WTC11 (cell line): ENCODE data around the gene SRGAP1. TPM values are rescaled to one million over a fixed set of nuclear protein-coding genes. Genes with fewer than 3 reads are reported as not detected.

Experiments
- ATAC-seq: fragments of 200-7000 bp; cut with Tn5 transposase; 2 replicates; pipeline ENCODE4 v1.10.0; 2021; ENCODE audit warnings: mild to moderate bottlenecking, moderate library complexity
- CTCF ChIA-PET: fragments of 300-600 bp; sonication (Branson Sonifier 250); formaldehyde crosslinking; loops from one replicate; lab custom pipeline; 2021; ENCODE audit warnings: antibody characterized with exemption; lab: Charles Lee
- POLR2A ChIA-PET: fragments of 350-600 bp; sonication (Branson Sonifier 250); formaldehyde crosslinking; loops from one replicate; lab custom pipeline; 2021; ENCODE audit warnings: antibody characterized with exemption; lab: Charles Lee
- DNase-seq: peaks from one replicate; pipeline ENCODE4 v3.0.0; 2021; ENCODE audit warnings: low spot score
- H3K27ac Mint-ChIP-seq: 2 replicates; pipeline ENCODE4 v1.8.0; 2021; ENCODE audit warnings: mixed read lengths
- H3K27me3 Mint-ChIP-seq: 2 replicates; pipeline ENCODE4 v1.8.0; 2021; ENCODE audit warnings: low read depth, mild to moderate bottlenecking, moderate library complexity, mixed read lengths
- H3K36me3 Mint-ChIP-seq: 2 replicates; pipeline ENCODE4 v1.8.0; 2021; ENCODE audit warnings: mixed read lengths
- H3K4me1 Mint-ChIP-seq: 2 replicates; pipeline ENCODE4 v1.8.0; 2022; ENCODE audit warnings: mixed read lengths
- H3K4me3 Mint-ChIP-seq: 2 replicates; pipeline ENCODE4 v1.8.0; 2021; ENCODE audit warnings: mild to moderate bottlenecking, moderate library complexity, mixed read lengths
- H3K9me3 Mint-ChIP-seq: 2 replicates; pipeline ENCODE4 v1.8.0; 2021; ENCODE audit warnings: mixed read lengths
- CREM ChIP-seq: sonication (generic); formaldehyde crosslinking; IDR thresholded peaks from 2 replicates; pipeline ENCODE4 v1.8.1; 2022; ENCODE audit warnings: mild to moderate bottlenecking, missing genetic modification reagents, moderate library complexity
- EMX1 ChIP-seq: fragments of 250-450 bp; sonication (Bioruptor Pico); IDR thresholded peaks from 2 replicates; pipeline ENCODE4 v1.8.0; 2021; ENCODE audit warnings: mild to moderate bottlenecking
- FOXK1 ChIP-seq: sonication (generic); formaldehyde crosslinking; IDR thresholded peaks from 2 replicates; pipeline ENCODE4 v1.8.0; 2022; ENCODE audit warnings: mild to moderate bottlenecking, moderate library complexity, missing genetic modification reagents
- FOXP1 ChIP-seq: sonication (generic); formaldehyde crosslinking; IDR thresholded peaks from 2 replicates; pipeline ENCODE4 v1.8.0; 2022; ENCODE audit warnings: missing genetic modification reagents, mild to moderate bottlenecking, moderate library complexity, borderline replicate concordance
- GTF2I ChIP-seq: fragments of 250-450 bp; sonication (Bioruptor Pico); conservative IDR thresholded peaks from 2 replicates; pipeline ENCODE4 v1.4.0; 2021; ENCODE audit warnings: mild to moderate bottlenecking
- HMGA2 ChIP-seq: fragments of 250-450 bp; sonication (Bioruptor Pico); IDR thresholded peaks from 2 replicates; pipeline ENCODE4 v1.4.0; 2021; ENCODE audit warnings: mild to moderate bottlenecking, moderate library complexity
- KAT7 ChIP-seq: sonication (generic); formaldehyde crosslinking; IDR thresholded peaks from 2 replicates; pipeline ENCODE4 v1.8.1; 2023; ENCODE audit warnings: missing genetic modification reagents, mild to moderate bottlenecking, borderline replicate concordance
- NR1H2 ChIP-seq: sonication (generic); formaldehyde crosslinking; IDR thresholded peaks from 2 replicates; pipeline ENCODE4 v1.9.0; 2021; ENCODE audit warnings: mild to moderate bottlenecking, moderate library complexity, missing genetic modification reagents
- TEAD4 ChIP-seq: sonication (generic); formaldehyde crosslinking; IDR thresholded peaks from 2 replicates; pipeline ENCODE4 v1.8.0; 2022; ENCODE audit warnings: mild to moderate bottlenecking, missing genetic modification reagents
- TP53 ChIP-seq: sonication (generic); formaldehyde crosslinking; IDR thresholded peaks from 2 replicates; pipeline ENCODE4 v1.8.1; 2023; ENCODE audit warnings: mild to moderate bottlenecking, missing genetic modification reagents
- ZNF219 ChIP-seq: sonication (generic); formaldehyde crosslinking; IDR thresholded peaks from 2 replicates; pipeline ENCODE4 v1.8.0; 2023; ENCODE audit warnings: missing genetic modification reagents, mild to moderate bottlenecking, borderline replicate concordance
- ZNF281 ChIP-seq: sonication (generic); formaldehyde crosslinking; IDR thresholded peaks from 2 replicates; pipeline ENCODE4 v1.8.0; 2023; ENCODE audit warnings: mild to moderate bottlenecking, missing genetic modification reagents
- ZNF396 ChIP-seq: fragments of 250-450 bp; sonication (Bioruptor Pico); IDR thresholded peaks from 2 replicates; pipeline ENCODE4 v1.8.0; 2021; ENCODE audit warnings: mild to moderate bottlenecking, moderate library complexity, borderline replicate concordance
- ZNF532 ChIP-seq: fragments of 250-450 bp; sonication (Bioruptor Pico); IDR thresholded peaks from 2 replicates; pipeline ENCODE4 v1.9.0; 2021; ENCODE audit warnings: mild to moderate bottlenecking, borderline replicate concordance
- total RNA-seq: library from RNA; stranded (reverse); gene quantifications from 3 replicates; pipeline ENCODE4 v1.2.3, GENCODE V29; 2021
- TF ChIP-seq, protein P1 (sequence below): fragments of 250-450 bp; sonication (Bioruptor Pico); IDR thresholded peaks from 2 replicates; pipeline ENCODE4 v1.9.0; 2021; ENCODE audit warnings: mild to moderate bottlenecking
- TF ChIP-seq, protein P2 (sequence below): sonication (generic); formaldehyde crosslinking; conservative IDR thresholded peaks from 2 replicates; pipeline ENCODE4 v1.8.1; 2023; ENCODE audit warnings: mild to moderate bottlenecking, low read depth, missing genetic modification reagents, moderate library complexity
- TF ChIP-seq, protein P3 (sequence below): fragments of 250-450 bp; sonication (Bioruptor Pico); conservative IDR thresholded peaks from 2 replicates; pipeline ENCODE4 v1.9.0; 2021; ENCODE audit warnings: mild to moderate bottlenecking
- TF ChIP-seq, protein P4 (sequence below): sonication (generic); formaldehyde crosslinking; IDR thresholded peaks from 2 replicates; pipeline ENCODE4 v1.8.1; 2022; ENCODE audit warnings: missing genetic modification reagents, borderline replicate concordance
- TF ChIP-seq, protein P5 (sequence below): fragments of 250-450 bp; sonication (Bioruptor Pico); IDR thresholded peaks from 2 replicates; pipeline ENCODE4 v1.9.0; 2021; ENCODE audit warnings: moderate library complexity, mild to moderate bottlenecking, inconsistent platforms, borderline replicate concordance

The SRGAP1 gene
- total RNA-seq, 1 experiment from 2014 or later, result 10.3 TPM

GRCh38 chr12:63814146-63814772 lies 30.2 kb upstream of the SRGAP1 start:
- ATAC-seq (peak; percentile 38; the same call in 1 of the 2 replicates), DNase-seq (no peak)
- POLR2A ChIA-PET, result no interaction called here
- TF ChIP-seq FOXP1 (CRISPR knock-in tag), result no peak
- no peak for TF ChIP-seq FOXK1 (CRISPR knock-in tag)
- no peak for TF ChIP-seq TEAD4
- TF ChIP-seq EMX1, result no peak
- TF ChIP-seq, protein P1, sequence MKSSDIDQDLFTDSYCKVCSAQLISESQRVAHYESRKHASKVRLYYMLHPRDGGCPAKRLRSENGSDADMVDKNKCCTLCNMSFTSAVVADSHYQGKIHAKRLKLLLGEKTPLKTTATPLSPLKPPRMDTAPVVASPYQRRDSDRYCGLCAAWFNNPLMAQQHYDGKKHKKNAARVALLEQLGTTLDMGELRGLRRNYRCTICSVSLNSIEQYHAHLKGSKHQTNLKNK (CRISPR knock-in tag), result no peak
- TF ChIP-seq, protein P2, sequence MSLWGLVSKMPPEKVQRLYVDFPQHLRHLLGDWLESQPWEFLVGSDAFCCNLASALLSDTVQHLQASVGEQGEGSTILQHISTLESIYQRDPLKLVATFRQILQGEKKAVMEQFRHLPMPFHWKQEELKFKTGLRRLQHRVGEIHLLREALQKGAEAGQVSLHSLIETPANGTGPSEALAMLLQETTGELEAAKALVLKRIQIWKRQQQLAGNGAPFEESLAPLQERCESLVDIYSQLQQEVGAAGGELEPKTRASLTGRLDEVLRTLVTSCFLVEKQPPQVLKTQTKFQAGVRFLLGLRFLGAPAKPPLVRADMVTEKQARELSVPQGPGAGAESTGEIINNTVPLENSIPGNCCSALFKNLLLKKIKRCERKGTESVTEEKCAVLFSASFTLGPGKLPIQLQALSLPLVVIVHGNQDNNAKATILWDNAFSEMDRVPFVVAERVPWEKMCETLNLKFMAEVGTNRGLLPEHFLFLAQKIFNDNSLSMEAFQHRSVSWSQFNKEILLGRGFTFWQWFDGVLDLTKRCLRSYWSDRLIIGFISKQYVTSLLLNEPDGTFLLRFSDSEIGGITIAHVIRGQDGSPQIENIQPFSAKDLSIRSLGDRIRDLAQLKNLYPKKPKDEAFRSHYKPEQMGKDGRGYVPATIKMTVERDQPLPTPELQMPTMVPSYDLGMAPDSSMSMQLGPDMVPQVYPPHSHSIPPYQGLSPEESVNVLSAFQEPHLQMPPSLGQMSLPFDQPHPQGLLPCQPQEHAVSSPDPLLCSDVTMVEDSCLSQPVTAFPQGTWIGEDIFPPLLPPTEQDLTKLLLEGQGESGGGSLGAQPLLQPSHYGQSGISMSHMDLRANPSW (CRISPR knock-in tag), result no peak
- no peak for TF ChIP-seq ZNF219 (CRISPR knock-in tag)
- no peak for TF ChIP-seq HMGA2 (CRISPR knock-in tag)
- TF ChIP-seq, protein P3, sequence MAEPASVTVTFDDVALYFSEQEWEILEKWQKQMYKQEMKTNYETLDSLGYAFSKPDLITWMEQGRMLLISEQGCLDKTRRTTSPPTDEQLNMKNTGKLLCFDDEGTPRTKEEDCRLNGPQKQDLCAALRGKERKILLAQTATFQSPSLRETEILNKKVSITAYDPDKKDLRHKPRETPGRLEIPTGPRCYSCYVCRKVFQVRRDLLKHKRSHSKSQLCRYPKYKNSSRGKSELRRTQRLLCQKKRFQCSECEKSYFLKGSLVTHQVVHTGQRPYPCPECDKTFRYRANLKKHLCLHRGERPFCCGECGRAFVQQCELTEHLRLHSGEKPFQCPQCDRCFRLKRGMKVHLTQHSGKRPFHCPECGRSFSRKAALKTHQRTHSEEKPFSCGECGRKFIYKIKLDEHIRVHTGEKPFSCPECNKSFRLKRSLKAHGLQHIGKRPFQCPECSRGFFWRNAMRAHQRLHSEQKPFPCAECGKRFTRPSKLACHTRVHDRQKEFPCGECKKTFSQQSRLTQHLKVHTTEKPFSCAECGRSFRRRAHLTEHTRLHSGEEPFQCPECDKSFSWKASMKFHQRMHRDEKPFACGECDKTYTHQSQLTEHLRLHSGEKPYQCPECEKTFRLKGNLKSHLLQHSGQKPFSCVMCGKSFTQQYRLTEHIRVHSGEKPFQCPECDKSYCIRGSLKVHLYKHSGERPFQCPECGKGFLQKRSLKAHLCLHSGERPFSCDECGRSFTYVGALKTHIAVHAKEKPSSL (CRISPR knock-in tag), result no peak
- TF ChIP-seq ZNF396, result no peak
- TF ChIP-seq, protein P4, sequence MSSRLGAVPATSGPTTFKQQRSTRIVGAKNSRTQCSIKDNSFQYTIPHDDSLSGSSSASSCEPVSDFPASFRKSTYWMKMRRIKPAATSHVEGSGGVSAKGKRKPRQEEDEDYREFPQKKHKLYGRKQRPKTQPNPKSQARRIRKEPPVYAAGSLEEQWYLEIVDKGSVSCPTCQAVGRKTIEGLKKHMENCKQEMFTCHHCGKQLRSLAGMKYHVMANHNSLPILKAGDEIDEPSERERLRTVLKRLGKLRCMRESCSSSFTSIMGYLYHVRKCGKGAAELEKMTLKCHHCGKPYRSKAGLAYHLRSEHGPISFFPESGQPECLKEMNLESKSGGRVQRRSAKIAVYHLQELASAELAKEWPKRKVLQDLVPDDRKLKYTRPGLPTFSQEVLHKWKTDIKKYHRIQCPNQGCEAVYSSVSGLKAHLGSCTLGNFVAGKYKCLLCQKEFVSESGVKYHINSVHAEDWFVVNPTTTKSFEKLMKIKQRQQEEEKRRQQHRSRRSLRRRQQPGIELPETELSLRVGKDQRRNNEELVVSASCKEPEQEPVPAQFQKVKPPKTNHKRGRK, result no peak
- TF ChIP-seq GTF2I (CRISPR knock-in tag), result no peak
- TF ChIP-seq, all 79 proteins: peak for 0
- H3K4me1 Mint-ChIP-seq, result no peaks in the 10 kb centered on the region
- H3K4me3 Mint-ChIP-seq, result no peak overlapping the region
- H3K9me3 Mint-ChIP-seq, result peaks cover 7% of the 10 kb centered on the region; the same call in 1 of the 2 replicates
- no peak overlapping the region for H3K27ac Mint-ChIP-seq
- H3K27me3 Mint-ChIP-seq, result no peaks in the 10 kb centered on the region
- CTCF ChIA-PET, result no interaction called here
- no peaks in the 10 kb centered on the region for H3K36me3 Mint-ChIP-seq

GRCh38 chr12:63815482-63815852 lies 29.0 kb upstream of the SRGAP1 start:
- no peaks in the 10 kb centered on the region for H3K36me3 Mint-ChIP-seq
- peaks cover 17% of the 10 kb centered on the region for H3K9me3 Mint-ChIP-seq
- H3K4me3 Mint-ChIP-seq, result no peak overlapping the region
- H3K27ac Mint-ChIP-seq, result no peak overlapping the region
- H3K27me3 Mint-ChIP-seq, result peaks cover 3% of the 10 kb centered on the region; the same call in 1 of the 2 replicates
- DNase-seq (no peak), ATAC-seq (no peak)
- CTCF ChIA-PET, result no interaction called here
- no peaks in the 10 kb centered on the region for H3K4me1 Mint-ChIP-seq
- TF ChIP-seq ZNF532 (CRISPR knock-in tag), result no peak
- no peak for TF ChIP-seq KAT7 (CRISPR knock-in tag)
- no peak for TF ChIP-seq CREM (CRISPR knock-in tag)
- TF ChIP-seq EMX1, result no peak
- TF ChIP-seq ZNF281, result no peak
- TF ChIP-seq, protein P5, sequence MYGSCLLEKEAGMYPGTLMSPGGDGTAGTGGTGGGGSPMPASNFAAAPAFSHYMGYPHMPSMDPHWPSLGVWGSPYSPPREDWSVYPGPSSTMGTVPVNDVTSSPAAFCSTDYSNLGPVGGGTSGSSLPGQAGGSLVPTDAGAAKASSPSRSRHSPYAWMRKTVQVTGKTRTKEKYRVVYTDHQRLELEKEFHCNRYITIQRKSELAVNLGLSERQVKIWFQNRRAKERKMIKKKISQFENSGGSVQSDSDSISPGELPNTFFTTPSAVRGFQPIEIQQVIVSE (CRISPR knock-in tag), result no peak
- TF ChIP-seq TP53 (CRISPR knock-in tag), result no peak
- no peak for TF ChIP-seq NR1H2 (CRISPR knock-in tag)
- no peak for TF ChIP-seq ZNF396
- POLR2A ChIA-PET, result interaction anchor here (0.6 kb wide), 1 partner anchor 35 kb away, joined by 4 read pairs; no protein-coding TSS in a partner anchor
